Motor neuron (in vitro differentiated cells): Measurements from ENCODE around the gene AHRR. TPM values are rescaled to one million over a fixed set of nuclear protein-coding genes. Genes with fewer than 3 reads are reported as not detected.
"Not testable (repeated sequence)": the region's sequence is repeated elsewhere in the genome, so short reads cannot be mapped to it uniquely, and the experiment has no call there.

Source experiments
- ATAC-seq, 8 experiments: fragments of 200-7000 bp; cut with Tn5 transposase; replicated peaks in 6 of 8; 2 replicates each; pipeline ENCODE4 v1.8.0; 2021; ENCODE audit warnings: mild to moderate bottlenecking in 8 of 8, moderate library complexity in 8 of 8
- H3K27ac ChIP-seq, 2 donors: fragments of 250-450 bp; sonication (Bioruptor Pico); 2 replicates each; pipeline ENCODE4 v1.9.0; 2021; ENCODE audit warnings: antibody characterized with exemption in 2 of 2, mild to moderate bottlenecking in 2 of 2, moderate library complexity in 1 of 2
- H3K4me1 ChIP-seq, 2 donors: fragments of 250-450 bp; sonication (Bioruptor Pico); replicated peaks in 1 of 2; 2 replicates each; pipeline ENCODE4 v1.6.1; 2021; ENCODE audit warnings: antibody characterized with exemption in 2 of 2, mild to moderate bottlenecking in 2 of 2, moderate library complexity in 1 of 2
- H3K4me3 ChIP-seq, 5 donors: fragments of 250-450 bp; sonication (Bioruptor Pico); 2 replicates each; pipeline ENCODE4 v1.9.0; 2021; ENCODE audit warnings: antibody characterized with exemption in 5 of 5, mild to moderate bottlenecking in 5 of 5, moderate library complexity in 4 of 5
- WGBS, 10 experiments: fragments of 450-650 bp; shearing (Covaris generic); methylation state at CpG; one replicate each; pipeline ENCODE4 v1.0.0; 2022; 5-methylcytosine and 5-hydroxymethylcytosine counted together
- in situ Hi-C, 9 experiments: fragments of 400-800 bp; cut with MboI; loops; one replicate each; pipeline ENCODE4 v1.15.0; 2021; ENCODE audit warnings: low sequenced_read_pairs in 9 of 9, low pct_unique_long_range_greater_than_20kb in 2 of 9; ENCODE audit not compliant: unreplicated experiment in 9 of 9
- total RNA-seq, 8 experiments: library from RNA; unstranded; fragments of 300-600 nt; gene quantifications; 2 replicates each; pipeline versions ENCODE4 v1.2.3 to v1.2.4, GENCODE V29; 2022

The AHRR gene
- total RNA-seq, 8 experiments from 2014 or later, result 1.1 to 24.0 (median 1.6) TPM

DNA sequence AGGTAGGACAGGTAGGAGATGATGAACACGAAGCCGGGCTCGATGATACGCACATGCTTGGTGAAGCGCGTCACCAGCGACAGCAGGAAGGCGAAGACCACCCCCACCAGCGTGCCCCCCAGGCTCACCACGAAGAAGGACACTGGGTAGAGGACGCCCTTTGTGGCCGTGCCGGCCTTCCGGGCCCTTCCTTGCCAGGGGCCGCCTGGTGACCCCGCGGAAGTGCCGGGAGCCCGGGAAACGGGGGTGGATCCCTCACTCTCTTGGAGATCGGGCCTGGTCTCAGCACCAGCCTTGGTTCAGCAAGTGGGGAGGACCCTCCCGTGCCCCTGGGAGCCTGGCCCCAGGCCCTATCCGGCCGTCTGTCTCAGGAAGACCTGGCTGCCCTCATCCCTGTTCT is 163.0 kb downstream of the AHRR start:
- in situ Hi-C loops, result no loop called here

GRCh38 chr5:485113-485945 is 163.8 kb downstream of the AHRR start:
- Histone ChIP-seq H3K27ac (no peak overlapping the region), H3K4me1 (no peaks in the 10 kb centered on the region), H3K4me3 (no peak overlapping the region)
- in situ Hi-C loops, result no loop called here
- peak in 1 of 8 experiments; percentile 69 for ATAC-seq
- WGBS, 10 experiments, result 18 to 63% (median 44%) methylated on average over 2 to 5 of the region's 29 CpGs; no CpG with 5 or more reads in 5 of the 10 experiments

More for the DNA sequence above, 163.0 kb downstream of the AHRR start:
- no peak for ATAC-seq
- Histone ChIP-seq H3K4me1 (no peaks in the 10 kb centered on the region), H3K4me3 (no peak overlapping the region), H3K27ac (no peak overlapping the region)
- 40 to 66% methylated on average over 1 to 9 of the region's 24 CpGs; no CpG with 5 or more reads in 8 of the 10 experiments for WGBS, 10 experiments

DNA sequence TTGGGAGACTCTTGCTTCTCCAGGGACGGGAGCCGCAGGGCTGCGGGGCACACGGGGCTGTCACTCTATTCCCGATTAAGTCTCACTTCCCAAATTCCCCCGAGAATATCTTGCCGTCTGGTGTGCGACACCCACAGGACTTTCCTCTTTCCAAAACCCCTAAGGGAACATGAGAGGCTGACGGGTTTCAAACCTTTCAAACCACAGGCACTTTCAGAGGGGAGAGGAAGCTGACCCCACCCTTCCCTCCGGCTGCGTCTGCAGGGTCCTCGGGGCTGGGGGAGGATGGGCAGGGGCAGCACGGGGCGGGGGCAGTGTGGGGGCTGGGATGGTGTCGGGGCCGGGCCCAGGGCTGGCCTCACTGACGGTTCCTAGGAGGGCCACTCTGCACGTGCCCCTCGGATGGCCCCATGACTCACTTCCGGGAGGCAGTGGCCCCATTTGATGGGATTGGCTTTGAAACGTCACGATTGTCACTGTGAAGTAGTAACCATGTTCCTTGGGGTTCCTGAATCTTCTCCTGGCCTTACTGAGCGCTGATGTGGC is 164.5 kb downstream of the AHRR start:
- Histone ChIP-seq H3K4me1 (no peaks in the 10 kb centered on the region), H3K4me3 (no peak overlapping the region), H3K27ac (no peak overlapping the region)
- ATAC-seq, result peak in 2 of 8 experiments; percentile 14 to 56
- 27 to 82% methylated on average over 3 of the region's 23 CpGs; no CpG with 5 or more reads in 8 of the 10 experiments for WGBS, 10 experiments
- in situ Hi-C loops, result no loop called here

GRCh38 chr5:486597-486996 is 165.1 kb downstream of the AHRR start:
- ATAC-seq, H3K27ac ChIP-seq, H3K4me1 ChIP-seq, H3K4me3 ChIP-seq, in situ Hi-C loops: not testable (repeated sequence)
- 40 to 93% methylated on average over 1 to 3 of the region's 22 CpGs; no CpG with 5 or more reads in 8 of the 10 experiments for WGBS, 10 experiments

Other genes with a start within 250 kb of the AHRR start
- gene PLEKHG4B, start 229.5 kb upstream of the AHRR start, total RNA-seq, result 1 to 10 TPM in 5 of 8 experiments, under 1 TPM in 3; 0.09 to 7.3 (median 3.2) TPM
- 1 to 10 TPM in 1 of 8 experiments, under 1 TPM in 4, not detected in 3; 0.18 to 4.5 (median 0.25) TPM for gene LRRC14B, start 130.2 kb upstream of the AHRR start, total RNA-seq
- gene CCDC127, start 103.6 kb upstream of the AHRR start, total RNA-seq, result 10 to 100 TPM in 1 of 8 experiments, 1 to 10 TPM in 7; 5.9 to 10.8 (median 7.9) TPM
- gene SDHA, start 103.4 kb upstream of the AHRR start, total RNA-seq, result 100 to 1,000 TPM in 3 of 8 experiments, 10 to 100 TPM in 5; 61.7 to 154 (median 81.6) TPM
- 100 to 1,000 TPM in 3 of 8 experiments, 10 to 100 TPM in 5; 37.3 to 116 (median 72.6) TPM for gene PDCD6, start 50.1 kb upstream of the AHRR start, total RNA-seq
- 10 to 100 TPM; 17.1 to 69.6 (median 25.0) TPM for gene EXOC3, start 121.5 kb downstream of the AHRR start, total RNA-seq
- 10 to 100 TPM in 1 of 8 experiments, 1 to 10 TPM in 6, under 1 TPM in 1; 0.97 to 92.5 (median 1.6) TPM for gene SLC9A3, start 202.7 kb downstream of the AHRR start, total RNA-seq